Measurements from ENCODE around the gene SLC27A3. TPM values are rescaled to one million over a fixed set of nuclear protein-coding genes. Genes with fewer than 3 reads are reported as not detected.

Gene SLC27A3
- polyA plus RNA-seq, 1 experiment = 25.4 TPM

- DNase-seq (ENCODE audit: low read depth) = peak; percentile 41
- Histone ChIP-seq H3K4me3 (ENCODE audit: low read depth, low read length) (no peak overlapping the region), H3K36me3 (ENCODE audit: control insufficient read depth, insufficient read depth, low read length) (peaks cover 8% of the 10 kb centered on the region), H3K27me3 (ENCODE audit: control insufficient read depth, insufficient read depth, low read length) (no peaks in the 10 kb centered on the region)
- ChIA-PET POLR2A (no interaction called here), CTCF (interaction anchor here (0.9 to 3.5 kb wide), 3 partner anchors 8 to 182 kb away, joined by 4 to 21 read pairs (median 5); partner anchors contain the start of gene RAB13)
- TF ChIP-seq CTCF (IDR thresholded peaks at IDR 0.05; ENCODE audit: insufficient read depth, low read depth, low read length) = no peak
Measured at GRCh38 chr1:153805042-153805745, 30.0 kb downstream of the SLC27A3 start.

- Histone ChIP-seq H3K27me3 (ENCODE audit: control insufficient read depth, insufficient read depth, low read length) (no peaks in the 10 kb centered on the region), H3K4me3 (ENCODE audit: low read depth, low read length) (no peak overlapping the region), H3K36me3 (ENCODE audit: control insufficient read depth, insufficient read depth, low read length) (peaks cover 8% of the 10 kb centered on the region)
- CTCF ChIA-PET = interaction anchor here (0.6 to 3.5 kb wide), 5 partner anchors 9 to 307 kb away, joined by 3 to 21 read pairs (median 4); partner anchors contain the start of genes DENND4B and RAB13
- POLR2A ChIA-PET = no interaction called here
- no peak for TF ChIP-seq CTCF (IDR thresholded peaks at IDR 0.05; ENCODE audit: insufficient read depth, low read depth, low read length)
- no peak for DNase-seq (ENCODE audit: low read depth)
Measured at GRCh38 chr1:153805886-153806719, 30.9 kb downstream of the SLC27A3 start.

GRCh38 chr1:153816283-153816889 lies 41.2 kb downstream of the SLC27A3 start:
- Histone ChIP-seq H3K4me3 (ENCODE audit: low read depth, low read length) (no peak overlapping the region), H3K36me3 (ENCODE audit: control insufficient read depth, insufficient read depth, low read length) (peaks cover 25% of the 10 kb centered on the region), H3K27me3 (ENCODE audit: control insufficient read depth, insufficient read depth, low read length) (no peaks in the 10 kb centered on the region)
- CTCF ChIA-PET = interaction anchor here (0.5 to 2.4 kb wide), 6 partner anchors 9 to 170 kb away, joined by 3 to 8 read pairs (median 4); partner anchors contain the start of genes DENND4B and RAB13
- no peak for DNase-seq (ENCODE audit: low read depth)
- POLR2A ChIA-PET = no interaction called here
- no peak for TF ChIP-seq CTCF (IDR thresholded peaks at IDR 0.05; ENCODE audit: insufficient read depth, low read depth, low read length)

GRCh38 chr1:153818876-153819275 lies 43.7 kb downstream of the SLC27A3 start:
- Histone ChIP-seq H3K4me3 (ENCODE audit: low read depth, low read length) (no peak overlapping the region), H3K36me3 (ENCODE audit: control insufficient read depth, insufficient read depth, low read length) (peaks cover 17% of the 10 kb centered on the region), H3K27me3 (ENCODE audit: control insufficient read depth, insufficient read depth, low read length) (no peaks in the 10 kb centered on the region)
- ChIA-PET POLR2A (no interaction called here), CTCF (interaction anchor here (0.8 to 2.1 kb wide), 7 partner anchors 11 to 167 kb away, joined by 3 to 6 read pairs (median 3); partner anchors contain the start of genes CREB3L4, DENND4B and RAB13)
- no peak for TF ChIP-seq CTCF (IDR thresholded peaks at IDR 0.05; ENCODE audit: insufficient read depth, low read depth, low read length)
- no peak for DNase-seq (ENCODE audit: low read depth)
